ENCODE results near the gene TRPC4AP.

GRCh38 chr20:35060168-35060567 lies 32.4 kb downstream of the TRPC4AP start:
- no peak for TF ChIP-seq CTCF (IDR thresholded peaks at IDR 0.05)
- TF ChIP-seq POLR2A (IDR thresholded peaks at IDR 0.05) = no peak
